PC-9 (cell line): Measurements from ENCODE around the gene SCUBE2. TPM values are rescaled to one million over a fixed set of nuclear protein-coding genes. Genes with fewer than 3 reads are reported as not detected.

Experiments
- BruUV-seq: library from RNA; stranded (reverse); fragments of 400-500 nt; replicated peaks from 2 replicates; lab custom pipeline; 2021; lab: Mats Ljungman, UMichigan
- CTCF ChIA-PET: fragments of 300-600 bp; sonication (Branson Sonifier 250); formaldehyde crosslinking; loops from one replicate; lab custom pipeline; 2022; ENCODE audit warnings: antibody characterized with exemption; lab: Charles Lee
- POLR2A ChIA-PET: fragments of 300-600 bp; sonication (Branson Sonifier 250); formaldehyde crosslinking; loops from one replicate; lab custom pipeline; 2022; ENCODE audit warnings: antibody characterized with exemption; ENCODE audit not compliant: unreplicated experiment; lab: Charles Lee
- DNase-seq, 2 experiments: peaks; one replicate each; pipeline versions ENCODE4 v3.0.0 to v3.0.0-alpha.2; 2015 to 2022; ENCODE audit warnings: mixed read lengths in 1 of 2
- H2AFZ ChIP-seq: fragments of 200-600 bp; sonication (generic); 2 replicates; pipeline ENCODE4 v1.8.1; 2017; ENCODE audit warnings: antibody characterized with exemption
- H3F3A ChIP-seq: fragments of 200-600 bp; sonication (generic); 2 replicates; pipeline ENCODE4 v1.8.1; 2017; ENCODE audit warnings: antibody characterized with exemption, mild to moderate bottlenecking, low read depth; ENCODE audit not compliant: insufficient read depth
- H3K27ac ChIP-seq: fragments of 200-600 bp; sonication (generic); 2 replicates; pipeline ENCODE4 v1.6.1; 2016; ENCODE audit warnings: mixed run types
- H3K27me3 ChIP-seq: fragments of 200-600 bp; sonication (generic); 2 replicates; pipeline ENCODE4 v1.6.1; 2016; ENCODE audit warnings: low read depth, mixed run types; ENCODE audit not compliant: insufficient read depth
- H3K36me3 ChIP-seq: fragments of 200-600 bp; sonication (generic); 2 replicates; pipeline ENCODE4 v1.6.1; 2016; ENCODE audit warnings: low read depth, mixed run types
- H3K4me1 ChIP-seq: fragments of 200-600 bp; sonication (generic); replicated peaks from 2 replicates; pipeline ENCODE4 v1.6.1; 2016; ENCODE audit warnings: mixed run types; ENCODE audit not compliant: insufficient read depth
- H3K4me2 ChIP-seq: fragments of 200-600 bp; sonication (generic); 2 replicates; pipeline ENCODE4 v1.6.1; 2017; ENCODE audit warnings: mixed run types
- H3K4me3 ChIP-seq: fragments of 200-600 bp; sonication (generic); 2 replicates; pipeline ENCODE4 v1.6.1; 2016; ENCODE audit warnings: mixed run types
- H3K79me2 ChIP-seq: fragments of 200-600 bp; sonication (generic); 2 replicates; pipeline ENCODE4 v1.6.1; 2017; ENCODE audit warnings: low read depth, mixed run types
- H3K9me2 ChIP-seq: fragments of 200-600 bp; sonication (generic); 2 replicates; pipeline ENCODE4 v1.8.1; 2017; ENCODE audit warnings: mild to moderate bottlenecking; ENCODE audit not compliant: insufficient read depth
- H3K9me3 ChIP-seq: fragments of 200-600 bp; sonication (generic); 2 replicates; pipeline ENCODE4 v1.8.1; 2016; ENCODE audit warnings: low read depth; ENCODE audit not compliant: insufficient read depth
- H4K20me1 ChIP-seq: fragments of 200-600 bp; sonication (generic); 2 replicates; pipeline ENCODE4 v1.8.1; 2017; ENCODE audit not compliant: insufficient read depth
- EZH2 ChIP-seq: fragments of 200-600 bp; sonication (generic); IDR thresholded peaks from 2 replicates; pipeline ENCODE4 v1.8.0; 2017; ENCODE audit warnings: antibody characterized with exemption, low read depth
- intact Hi-C: fragments of 100-400 bp; cut with micrococcal nuclease; formaldehyde crosslinking; loops from one replicate; pipeline ENCODE4 v1.10.0; 2022; ENCODE audit not compliant: unreplicated experiment
- total RNA-seq: library from RNA; stranded (reverse); gene quantifications from 2 replicates; pipeline ENCODE4 v1.2.3, GENCODE V29; 2021
- TF ChIP-seq, protein P1 (sequence below): fragments of 200-600 bp; sonication (generic); conservative IDR thresholded peaks from 2 replicates; pipeline ENCODE4 v1.6.1; 2017; ENCODE audit warnings: mixed run types, antibody characterized with exemption, mild to moderate bottlenecking, moderate library complexity

The SCUBE2 gene
- total RNA-seq, 1 experiment from 2014 or later = not detected

DNA sequence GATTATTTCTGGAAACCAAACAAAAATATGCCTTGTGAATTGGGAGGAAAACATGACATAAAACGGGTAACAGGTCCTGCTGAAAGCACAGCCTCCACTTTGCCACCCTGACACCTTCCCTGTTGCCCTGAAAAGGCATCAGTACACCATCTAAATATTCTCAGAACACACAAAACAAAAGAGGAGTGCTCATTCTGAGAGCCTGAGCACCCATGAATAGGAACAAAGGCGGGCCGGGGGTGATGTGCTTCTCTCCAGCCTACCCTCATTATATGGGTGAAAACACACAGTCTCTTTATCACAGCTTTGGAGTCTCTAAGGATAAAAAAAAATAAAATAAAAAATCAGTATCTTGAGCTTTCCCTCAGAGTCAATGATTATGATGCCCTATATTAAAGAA, 19.7 kb downstream of the SCUBE2 start:
- Histone ChIP-seq H3K4me2 (no peak overlapping the region), H3K9me3 (no peaks in the 10 kb centered on the region), H2AFZ (no peak overlapping the region), H3K27me3 (no peaks in the 10 kb centered on the region), H3K36me3 (no peaks in the 10 kb centered on the region), H3K4me1 (peaks cover 2% of the 10 kb centered on the region), H3K79me2 (no peaks in the 10 kb centered on the region), H3K9me2 (no peaks in the 10 kb centered on the region), H3F3A (no peaks in the 10 kb centered on the region), H4K20me1 (no peaks in the 10 kb centered on the region), H3K4me3 (no peak overlapping the region), H3K27ac (no peak overlapping the region)
- intact Hi-C loops = no loop called here
- CTCF ChIA-PET = no interaction called here
- BruUV-seq = no TSS peak
- no peak for TF ChIP-seq EZH2
- TF ChIP-seq, protein P1, sequence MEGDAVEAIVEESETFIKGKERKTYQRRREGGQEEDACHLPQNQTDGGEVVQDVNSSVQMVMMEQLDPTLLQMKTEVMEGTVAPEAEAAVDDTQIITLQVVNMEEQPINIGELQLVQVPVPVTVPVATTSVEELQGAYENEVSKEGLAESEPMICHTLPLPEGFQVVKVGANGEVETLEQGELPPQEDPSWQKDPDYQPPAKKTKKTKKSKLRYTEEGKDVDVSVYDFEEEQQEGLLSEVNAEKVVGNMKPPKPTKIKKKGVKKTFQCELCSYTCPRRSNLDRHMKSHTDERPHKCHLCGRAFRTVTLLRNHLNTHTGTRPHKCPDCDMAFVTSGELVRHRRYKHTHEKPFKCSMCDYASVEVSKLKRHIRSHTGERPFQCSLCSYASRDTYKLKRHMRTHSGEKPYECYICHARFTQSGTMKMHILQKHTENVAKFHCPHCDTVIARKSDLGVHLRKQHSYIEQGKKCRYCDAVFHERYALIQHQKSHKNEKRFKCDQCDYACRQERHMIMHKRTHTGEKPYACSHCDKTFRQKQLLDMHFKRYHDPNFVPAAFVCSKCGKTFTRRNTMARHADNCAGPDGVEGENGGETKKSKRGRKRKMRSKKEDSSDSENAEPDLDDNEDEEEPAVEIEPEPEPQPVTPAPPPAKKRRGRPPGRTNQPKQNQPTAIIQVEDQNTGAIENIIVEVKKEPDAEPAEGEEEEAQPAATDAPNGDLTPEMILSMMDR = no peak
- no peak for DNase-seq
- POLR2A ChIA-PET = no interaction called here

DNA sequence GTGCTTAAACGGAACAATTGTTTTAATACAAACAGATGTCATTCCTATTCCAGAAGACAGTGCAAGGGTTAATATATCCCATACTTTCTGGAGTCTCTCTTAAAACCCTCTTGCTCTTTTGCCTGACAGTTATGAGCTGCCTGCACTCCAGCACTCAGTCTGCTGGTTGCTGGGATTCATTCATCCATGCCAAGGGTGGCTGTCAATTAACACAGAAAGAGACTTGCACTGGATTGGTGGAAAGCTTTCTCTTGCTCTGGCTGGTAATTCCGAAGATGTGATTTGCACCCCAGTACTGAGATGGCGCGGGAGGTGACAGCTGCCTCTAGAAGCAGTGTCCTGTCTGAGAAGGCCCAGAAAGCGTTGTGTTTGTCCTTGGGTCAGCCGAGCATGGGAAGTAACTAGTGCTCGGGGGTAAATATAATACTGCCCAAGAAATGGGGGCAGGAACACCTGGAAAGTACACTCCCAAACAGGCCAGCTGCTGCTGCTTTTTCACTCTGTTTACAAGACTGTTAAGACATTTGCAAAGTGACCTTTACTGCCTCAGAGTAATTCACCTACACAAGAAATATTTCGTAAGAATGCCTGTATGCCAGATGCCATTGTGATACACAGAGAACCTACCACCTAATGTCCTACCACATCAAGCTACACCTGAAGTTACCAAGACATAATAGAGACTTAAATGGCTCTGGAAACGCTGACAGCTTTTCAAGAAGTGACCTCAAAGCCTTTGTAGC, 20.5 kb downstream of the SCUBE2 start:
- no peak for DNase-seq
- TF ChIP-seq, protein P1 = no peak
- TF ChIP-seq EZH2 = no peak
- Histone ChIP-seq H2AFZ (no peak overlapping the region), H3K9me2 (no peaks in the 10 kb centered on the region), H3K79me2 (no peaks in the 10 kb centered on the region), H3K36me3 (no peaks in the 10 kb centered on the region), H3K4me3 (no peak overlapping the region), H3K4me1 (no peaks in the 10 kb centered on the region), H3K27me3 (no peaks in the 10 kb centered on the region), H3F3A (no peaks in the 10 kb centered on the region), H3K27ac (no peak overlapping the region), H3K4me2 (no peak overlapping the region), H4K20me1 (no peaks in the 10 kb centered on the region), H3K9me3 (no peaks in the 10 kb centered on the region)
- intact Hi-C loops = no loop called here
- ChIA-PET POLR2A (no interaction called here), CTCF (no interaction called here)
- no TSS peak for BruUV-seq

DNA sequence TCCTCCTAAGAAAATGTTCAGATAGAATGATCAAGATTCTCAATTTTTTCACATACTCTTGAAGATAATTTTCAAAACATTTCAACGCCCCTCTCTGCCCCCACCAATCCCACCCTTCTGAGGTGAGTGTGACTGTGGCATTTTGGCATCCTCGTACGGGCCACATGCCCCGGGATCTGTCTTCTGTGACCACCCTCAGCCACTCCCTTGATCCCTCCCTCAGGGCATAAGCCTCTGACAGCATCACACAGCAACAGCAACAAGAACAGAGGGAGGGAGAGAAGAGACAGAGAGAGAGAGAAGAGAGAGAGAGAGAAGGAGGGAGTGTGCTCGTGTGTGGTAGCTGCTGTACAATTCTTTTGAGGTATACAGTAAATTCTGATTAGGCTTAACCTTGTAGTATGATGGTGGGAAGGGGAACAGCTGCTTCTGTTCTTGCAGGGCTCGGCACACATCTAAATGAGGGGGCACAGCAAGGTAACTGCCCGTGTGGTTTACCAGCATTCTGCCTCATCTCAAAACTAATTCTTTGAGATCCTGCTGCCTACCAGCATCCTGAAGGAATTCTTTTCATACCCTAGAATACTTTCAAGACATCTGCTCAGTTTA, 21.4 kb downstream of the SCUBE2 start:
- H3K4me3 ChIP-seq = no peak overlapping the region
- no peak overlapping the region for H3K4me2 ChIP-seq
- H3K27ac ChIP-seq = no peak overlapping the region
- no peaks in the 10 kb centered on the region for H3K4me1 ChIP-seq
- BruUV-seq = no TSS peak
- no peak for TF ChIP-seq EZH2
- TF ChIP-seq, protein P1 = no peak
- H3K36me3 ChIP-seq = no peaks in the 10 kb centered on the region
- no peaks in the 10 kb centered on the region for H3K27me3 ChIP-seq
- H3F3A ChIP-seq = no peaks in the 10 kb centered on the region
- no peaks in the 10 kb centered on the region for H3K9me3 ChIP-seq
- no peak overlapping the region for H2AFZ ChIP-seq
- H3K9me2 ChIP-seq = no peaks in the 10 kb centered on the region
- POLR2A ChIA-PET = no interaction called here
- intact Hi-C loops = no loop called here
- no peak for DNase-seq
- H4K20me1 ChIP-seq = no peaks in the 10 kb centered on the region
- H3K79me2 ChIP-seq = no peaks in the 10 kb centered on the region
- CTCF ChIA-PET = no interaction called here
